NCI-H2196 (cell line): Measurements from ENCODE around the gene KLHL35.

Experiments
- DNase-seq: peaks from one replicate; lab custom pipeline; 2025; ENCODE audit not compliant: unreplicated experiment; lab: John Stamatoyannopoulos, UW

The KLHL35 gene

DNA sequence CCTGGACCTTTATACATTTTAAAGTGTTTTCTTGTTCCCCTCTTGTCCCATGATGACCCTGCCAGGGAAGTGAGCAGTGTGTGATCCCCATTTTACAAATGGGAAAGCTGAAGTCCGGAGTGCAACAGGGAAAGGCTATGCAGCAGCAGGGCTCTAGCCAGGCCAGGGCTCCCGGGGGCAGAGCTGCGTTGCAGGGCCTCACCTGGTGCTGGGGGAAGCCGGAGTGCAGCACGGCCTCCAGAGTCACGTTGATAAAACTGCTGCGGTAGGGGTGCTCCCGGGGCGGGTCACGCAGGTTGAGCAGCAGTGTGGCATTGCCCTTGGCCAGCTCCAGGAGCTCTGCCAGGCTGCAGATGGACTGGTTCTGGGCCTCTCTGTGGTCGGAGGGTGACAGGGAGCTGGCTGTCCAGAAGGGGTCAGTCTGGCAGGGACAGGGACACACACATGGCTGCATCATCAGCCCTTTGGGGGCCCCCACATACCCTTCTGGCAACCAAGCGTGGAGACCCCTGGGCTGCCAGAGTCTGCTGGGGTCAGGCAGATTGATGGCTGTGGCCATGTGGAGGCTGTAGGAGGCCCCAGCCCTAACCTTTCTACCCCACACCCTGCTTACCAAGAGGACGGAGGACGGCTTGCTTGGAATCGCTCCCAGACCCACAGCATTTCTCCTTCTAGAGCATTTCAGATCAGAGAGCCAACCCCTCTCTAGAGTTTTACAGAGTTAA, 9.3 kb upstream of the KLHL35 start:
- DNase-seq, result no peak

GRCh38 chr11:75441804-75442132, 8.8 kb upstream of the KLHL35 start:
- no peak for DNase-seq

DNA sequence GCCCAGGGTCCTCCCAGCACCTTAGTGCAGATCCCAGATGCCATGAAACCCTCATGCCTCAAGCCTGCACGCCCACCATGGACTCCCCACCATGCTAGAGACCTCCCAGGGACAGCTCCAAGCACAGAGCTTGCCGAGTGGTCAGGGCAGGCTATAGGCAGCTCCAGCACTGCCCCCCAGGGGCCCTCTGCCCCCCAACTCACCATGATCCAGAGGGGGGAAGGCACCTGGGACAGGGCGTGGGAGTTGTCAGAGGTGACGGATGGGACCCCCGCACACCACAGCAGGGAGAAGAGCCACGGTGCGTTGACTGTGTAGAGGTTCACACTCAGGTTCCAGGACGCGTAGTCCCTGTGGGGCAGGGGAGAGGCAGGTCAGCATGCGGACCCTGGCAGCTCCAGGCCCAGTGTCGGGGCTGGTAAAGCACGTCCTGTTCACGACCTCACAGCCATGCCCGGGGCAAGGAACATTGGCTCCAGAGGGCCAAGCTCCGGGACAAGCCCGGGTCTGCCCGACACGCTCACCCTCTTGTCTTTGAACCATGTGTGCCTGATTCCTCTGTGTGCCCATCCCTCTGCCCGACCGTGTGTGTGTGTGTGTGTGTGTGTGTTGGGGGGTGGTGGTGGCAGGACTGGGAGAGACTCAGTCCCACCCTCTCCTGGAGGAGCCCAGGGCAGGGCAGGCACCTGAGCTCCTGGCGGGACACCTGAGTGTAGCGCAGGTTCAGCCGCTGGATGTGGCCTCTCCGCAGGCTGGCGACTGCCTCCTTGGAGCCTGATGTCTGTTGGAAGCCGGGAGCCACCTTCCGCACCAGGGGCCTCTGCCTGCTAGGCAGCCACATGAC, 8.2 kb upstream of the KLHL35 start:
- no peak for DNase-seq

GRCh38 chr11:75439495-75440120, 6.6 kb upstream of the KLHL35 start:
- DNase-seq, result no peak

- no peak for DNase-seq
Observed at GRCh38 chr11:75439026-75439425, 6.0 kb upstream of the KLHL35 start.

GRCh38 chr11:75437966-75438659, 5.1 kb upstream of the KLHL35 start:
- no peak for DNase-seq

DNA sequence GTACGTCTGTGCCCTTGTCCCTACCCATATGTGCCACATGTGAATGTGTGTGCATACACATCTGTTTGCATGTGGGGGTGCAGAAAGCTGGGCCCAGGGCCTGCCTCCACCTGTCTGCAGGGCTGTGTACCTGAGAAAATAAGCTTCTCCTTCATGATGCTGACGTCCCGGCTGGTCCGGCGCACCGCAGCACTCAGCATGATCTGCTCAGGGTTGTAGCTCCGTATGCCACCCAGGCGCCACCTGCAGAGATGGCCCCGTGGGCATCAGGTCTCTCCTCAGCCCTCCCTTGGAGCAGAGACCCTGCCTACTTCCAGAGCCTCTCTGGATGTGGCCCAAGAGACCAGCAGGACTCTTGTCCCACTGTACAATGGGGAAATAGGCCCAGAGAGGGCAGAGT, 3.8 kb upstream of the KLHL35 start:
- no peak for DNase-seq

GRCh38 chr11:75435571-75435925, 2.5 kb upstream of the KLHL35 start:
- DNase-seq, result no peak

- no peak for DNase-seq
Observed at GRCh38 chr11:75434886-75435570, 2.0 kb upstream of the KLHL35 start.

DNA sequence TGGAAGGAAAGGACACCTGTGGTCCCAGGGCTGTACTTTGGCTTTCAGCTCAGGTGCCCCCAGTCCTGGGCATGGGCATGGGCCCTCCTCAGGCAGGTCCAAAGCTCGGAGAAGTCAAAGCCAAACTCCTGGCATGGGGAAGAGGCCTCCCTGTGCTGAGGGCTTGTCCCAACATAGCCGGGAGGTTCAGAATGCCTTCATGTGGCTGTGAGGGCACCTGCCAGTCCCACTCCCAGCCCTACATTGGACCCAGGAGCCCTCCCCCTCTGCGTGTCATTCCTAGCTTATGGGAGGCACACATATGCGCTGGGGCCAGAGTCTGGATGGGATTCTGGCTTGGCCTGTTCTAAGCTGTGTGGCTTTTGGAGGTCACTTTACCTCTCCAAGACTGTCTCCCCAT, 1.0 kb upstream of the KLHL35 start:
- DNase-seq, result no peak

DNA sequence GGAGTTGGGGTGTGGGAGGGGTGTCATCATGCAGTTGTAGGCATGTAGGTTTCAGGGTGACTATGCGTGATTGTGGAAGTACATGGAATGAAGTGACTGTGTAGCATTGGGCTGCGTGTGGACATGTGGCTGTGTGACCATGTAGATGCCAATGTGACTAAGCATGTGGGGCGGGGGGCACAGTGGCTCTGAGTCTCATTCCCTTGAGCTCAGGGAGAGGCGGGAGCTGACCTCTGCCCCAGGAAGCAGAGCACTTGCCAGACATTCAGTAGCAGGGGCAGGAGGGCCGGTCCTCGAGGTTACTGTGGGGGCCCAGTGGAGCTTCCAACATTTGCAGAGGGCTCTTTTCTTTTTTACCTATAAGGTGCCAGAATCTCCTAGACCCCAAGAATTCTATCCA, 440 bp upstream of the KLHL35 start:
- DNase-seq, result no peak

- DNase-seq, result no peak
Observed at GRCh38 chr11:75431533-75432525, 1.2 kb downstream of the KLHL35 start.

- DNase-seq, result no peak
Observed at GRCh38 chr11:75430714-75431532, 2.1 kb downstream of the KLHL35 start.

DNA sequence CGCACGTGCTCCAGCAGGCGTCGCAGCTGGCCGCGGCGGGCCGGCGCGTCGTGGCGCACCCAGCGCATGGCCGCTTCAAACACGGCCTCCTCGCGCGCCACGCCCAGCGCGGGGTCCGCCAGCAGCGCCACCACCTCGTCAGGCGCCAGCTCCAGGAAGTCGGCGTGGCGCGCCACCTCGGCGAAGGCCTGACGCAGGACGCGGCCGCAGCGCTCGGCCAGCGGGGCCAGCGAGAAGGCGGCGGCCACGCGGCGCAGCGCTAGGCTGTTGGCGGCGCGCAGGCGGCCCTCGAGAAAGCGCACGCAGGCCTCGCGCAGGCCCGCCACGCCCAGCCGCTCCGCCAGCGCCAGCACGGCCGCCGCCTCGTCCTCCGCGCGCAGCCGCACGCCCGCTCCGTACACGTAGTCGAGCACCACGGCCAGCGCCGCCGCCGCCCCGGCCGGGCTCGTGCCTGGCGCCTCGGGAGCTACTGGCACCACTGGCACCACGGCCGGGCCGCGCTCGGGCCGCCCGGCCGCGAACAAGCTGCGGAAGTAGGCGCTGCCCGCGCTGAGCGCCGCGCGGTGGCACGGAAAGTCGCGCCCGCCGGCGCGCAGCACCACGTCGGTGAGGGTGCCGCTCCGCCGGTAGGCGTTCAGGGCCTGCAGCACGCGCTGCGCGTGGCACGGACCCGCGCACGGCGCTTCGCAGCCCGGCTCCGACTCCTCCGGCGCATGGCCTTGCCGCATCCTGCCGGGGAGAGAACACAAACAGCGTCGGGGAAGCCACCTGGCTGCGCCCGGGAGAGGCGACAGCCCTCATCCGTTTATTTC, 2.9 kb downstream of the KLHL35 start:
- DNase-seq, result peak; percentile 92

- no peak for DNase-seq
Observed at GRCh38 chr11:75429641-75429901, 3.4 kb downstream of the KLHL35 start.

- DNase-seq, result no peak
Observed at GRCh38 chr11:75428989-75429640, 3.9 kb downstream of the KLHL35 start.

- no peak for DNase-seq
Observed at GRCh38 chr11:75428281-75428724, 4.7 kb downstream of the KLHL35 start.

- no peak for DNase-seq
Observed at GRCh38 chr11:75427181-75427580, 5.8 kb downstream of the KLHL35 start.
